Bronchial epithelial cell (primary cell): ENCODE data around the gene MBOAT2. TPM values are rescaled to one million over a fixed set of nuclear protein-coding genes. Genes with fewer than 3 reads are reported as not detected.

Experiments
- DNase-seq: peaks from one replicate; pipeline ENCODE4 v3.0.0-alpha.2; 2010; ENCODE audit warnings: low read depth
- FAIRE-seq: peaks from 2 replicates; lab custom pipeline; 2011; peaks lifted over from hg19 to GRCh38; lab: Jason Lieb, UNC
- H3K27me3 ChIP-seq: 2 replicates; pipeline ENCODE4 v1.5.1; 2011; ENCODE audit warnings: low read length; ENCODE audit not compliant: control insufficient read depth, insufficient read depth
- H3K36me3 ChIP-seq: 2 replicates; pipeline ENCODE4 v1.5.1; 2011; ENCODE audit warnings: low read length; ENCODE audit not compliant: control insufficient read depth, insufficient read depth
- H3K4me3 ChIP-seq: 2 replicates; pipeline ENCODE4 v1.5.1; 2011; ENCODE audit warnings: mild to moderate bottlenecking, low read depth, low read length, control low read depth
- total RNA-seq: library from RNA; depleted of rRNA; stranded (reverse); fragments of >200 nt; gene quantifications from 2 replicates; pipeline ENCODE4 v1.2.1, GENCODE V29; 2014
- TF ChIP-seq, protein P1 (sequence below): IDR thresholded peaks from 2 replicates; pipeline ENCODE4 v1.5.1; 2011; ENCODE audit warnings: mild to moderate bottlenecking, moderate library complexity, low read length, control low read depth, inconsistent platforms; ENCODE audit not compliant: insufficient read depth, severe bottlenecking

The MBOAT2 gene
- total RNA-seq, 1 donor from 2014 or later, result 145 TPM

DNA sequence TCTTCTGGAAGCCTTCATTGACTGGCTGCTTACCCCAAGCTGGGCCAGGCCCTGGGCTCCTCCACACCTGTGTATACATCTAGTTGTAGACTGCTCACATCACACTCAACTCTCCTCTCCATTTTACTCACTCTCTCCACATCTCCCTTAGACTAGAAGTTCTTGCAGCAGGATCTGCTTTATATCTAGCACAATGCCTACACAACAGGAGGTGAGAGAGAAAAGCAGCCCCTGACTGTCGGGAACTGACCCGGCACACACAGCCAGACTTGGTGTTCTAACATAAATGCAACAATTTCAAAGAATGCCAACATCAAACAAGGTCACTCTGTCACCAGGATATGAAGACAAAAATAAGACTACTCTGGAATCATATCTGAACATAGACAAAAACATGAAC, 172.0 kb downstream of the MBOAT2 start:
- FAIRE-seq (no peak), DNase-seq (no peak)
- Histone ChIP-seq H3K27me3 (no peaks in the 10 kb centered on the region), H3K36me3 (no peaks in the 10 kb centered on the region), H3K4me3 (no peak overlapping the region)
- TF ChIP-seq, protein P1, sequence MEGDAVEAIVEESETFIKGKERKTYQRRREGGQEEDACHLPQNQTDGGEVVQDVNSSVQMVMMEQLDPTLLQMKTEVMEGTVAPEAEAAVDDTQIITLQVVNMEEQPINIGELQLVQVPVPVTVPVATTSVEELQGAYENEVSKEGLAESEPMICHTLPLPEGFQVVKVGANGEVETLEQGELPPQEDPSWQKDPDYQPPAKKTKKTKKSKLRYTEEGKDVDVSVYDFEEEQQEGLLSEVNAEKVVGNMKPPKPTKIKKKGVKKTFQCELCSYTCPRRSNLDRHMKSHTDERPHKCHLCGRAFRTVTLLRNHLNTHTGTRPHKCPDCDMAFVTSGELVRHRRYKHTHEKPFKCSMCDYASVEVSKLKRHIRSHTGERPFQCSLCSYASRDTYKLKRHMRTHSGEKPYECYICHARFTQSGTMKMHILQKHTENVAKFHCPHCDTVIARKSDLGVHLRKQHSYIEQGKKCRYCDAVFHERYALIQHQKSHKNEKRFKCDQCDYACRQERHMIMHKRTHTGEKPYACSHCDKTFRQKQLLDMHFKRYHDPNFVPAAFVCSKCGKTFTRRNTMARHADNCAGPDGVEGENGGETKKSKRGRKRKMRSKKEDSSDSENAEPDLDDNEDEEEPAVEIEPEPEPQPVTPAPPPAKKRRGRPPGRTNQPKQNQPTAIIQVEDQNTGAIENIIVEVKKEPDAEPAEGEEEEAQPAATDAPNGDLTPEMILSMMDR, result no peak

DNA sequence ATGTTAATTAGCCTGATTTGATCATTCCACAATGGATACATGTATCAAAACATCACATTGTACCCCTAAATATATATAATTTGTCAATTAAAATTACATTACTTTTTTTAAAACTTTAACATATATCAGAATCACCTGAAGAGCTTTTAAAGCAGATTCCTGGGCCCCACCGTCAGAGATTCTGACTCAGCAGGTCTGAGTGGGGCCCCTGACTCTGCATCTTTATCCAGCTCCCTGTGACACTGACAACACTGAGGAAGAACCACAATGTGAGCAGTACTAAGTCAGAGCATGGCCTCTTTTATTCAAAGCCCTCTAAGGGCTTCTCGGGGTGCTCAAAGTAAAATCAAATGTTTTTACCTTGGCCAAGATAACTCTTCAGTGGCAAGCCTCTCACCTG, 175.8 kb downstream of the MBOAT2 start:
- no peak for DNase-seq
- Histone ChIP-seq H3K36me3 (no peaks in the 10 kb centered on the region), H3K27me3 (no peaks in the 10 kb centered on the region), H3K4me3 (no peak overlapping the region)
- no peak for FAIRE-seq
- TF ChIP-seq, protein P1, result no peak

DNA sequence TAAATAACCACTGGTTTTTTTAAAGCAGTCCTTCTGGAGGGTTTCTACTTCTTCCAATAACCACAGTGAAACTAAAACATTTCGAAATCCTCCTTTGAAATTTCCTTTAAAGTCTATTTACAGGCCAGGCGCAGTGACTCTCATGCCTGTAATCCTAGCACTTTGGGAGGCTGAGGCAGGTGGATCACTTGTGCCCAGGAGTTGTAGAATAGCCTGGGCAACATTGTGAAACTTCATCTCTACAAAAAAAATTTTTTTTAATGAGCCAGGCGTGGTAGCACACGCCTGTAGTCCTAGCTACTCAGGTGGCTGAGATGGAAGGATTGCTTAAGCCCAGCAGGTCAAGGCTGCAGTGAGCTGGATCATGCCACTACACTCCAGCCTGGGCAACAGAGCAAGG, 181.3 kb downstream of the MBOAT2 start:
- peak; percentile 52 for DNase-seq
- TF ChIP-seq, protein P1, result no peak
- Histone ChIP-seq H3K36me3 (no peaks in the 10 kb centered on the region), H3K27me3 (no peaks in the 10 kb centered on the region), H3K4me3 (no peak overlapping the region)
- no peak for FAIRE-seq

DNA sequence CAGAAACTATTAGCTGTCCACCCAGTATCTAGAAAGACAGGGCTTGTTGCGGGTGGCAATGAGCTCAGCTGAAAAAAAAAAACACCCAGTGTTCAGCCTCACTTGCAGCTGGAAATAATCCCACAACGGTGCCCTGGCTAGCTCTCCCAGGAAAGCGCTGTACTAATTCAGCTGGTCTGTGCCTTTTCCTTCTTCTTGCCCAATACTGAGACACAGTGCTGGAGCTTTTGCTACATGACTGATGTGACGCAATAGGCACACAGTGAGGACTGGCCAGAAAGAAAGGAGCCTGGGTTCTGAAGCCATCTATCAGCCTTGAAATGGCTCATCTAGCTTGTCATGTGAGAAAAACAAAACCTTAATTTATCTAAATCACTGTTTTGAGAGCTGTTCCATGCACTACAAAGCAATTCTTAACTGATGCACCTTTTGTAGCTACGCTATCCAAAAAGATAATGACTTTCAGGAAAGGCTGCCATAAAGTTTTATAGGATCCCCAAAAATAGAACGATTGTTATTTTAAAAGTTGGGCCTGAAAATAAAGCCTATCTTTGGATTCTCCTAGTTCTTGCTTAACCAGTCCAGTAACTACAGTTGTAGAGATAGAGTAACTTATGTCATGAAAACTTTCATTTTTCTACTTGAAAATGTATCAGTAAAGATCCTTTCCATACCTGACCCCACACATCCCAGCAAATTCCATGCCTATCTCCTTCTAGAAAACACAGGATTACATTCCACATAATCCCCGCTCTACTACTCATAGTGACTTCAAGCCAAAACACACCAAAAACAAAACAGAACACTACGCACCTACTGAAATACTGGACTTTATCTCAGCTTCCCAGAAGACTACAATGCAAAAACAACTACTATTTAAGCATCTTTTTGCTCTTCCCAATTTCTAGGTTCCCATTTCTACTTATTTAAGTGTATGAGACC, 181.9 kb downstream of the MBOAT2 start:
- FAIRE-seq (no peak), DNase-seq (peak; percentile 21)
- H3K36me3 ChIP-seq, result no peaks in the 10 kb centered on the region
- TF ChIP-seq, protein P1, result no peak
- H3K4me3 ChIP-seq, result no peak overlapping the region
- no peaks in the 10 kb centered on the region for H3K27me3 ChIP-seq

DNA sequence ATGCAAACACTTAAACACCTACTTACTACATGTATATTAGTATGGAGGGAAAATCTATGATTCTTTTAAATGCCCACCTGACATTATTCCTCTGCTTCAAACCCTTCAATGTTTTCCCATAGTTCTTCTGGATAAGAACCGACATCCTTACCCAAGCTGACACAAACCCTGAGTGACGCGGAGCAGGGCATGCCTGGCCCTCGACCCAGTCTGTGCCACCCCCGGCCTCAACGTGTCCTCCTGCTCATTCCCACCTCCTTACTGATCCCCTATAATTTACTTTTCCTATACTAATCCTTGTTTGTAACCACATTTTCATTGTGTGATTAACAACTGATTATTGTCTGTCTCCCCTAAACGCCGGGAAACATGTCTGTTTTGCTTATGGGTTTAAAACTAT, 183.5 kb downstream of the MBOAT2 start:
- Histone ChIP-seq H3K27me3 (no peaks in the 10 kb centered on the region), H3K36me3 (no peaks in the 10 kb centered on the region)
- no peak for FAIRE-seq

More for the DNA sequence above, 183.5 kb downstream of the MBOAT2 start:
- no peak overlapping the region for H3K4me3 ChIP-seq
- no peak for DNase-seq
- TF ChIP-seq, protein P1, result no peak
